Sigmoid colon (tissue), 7 donors: ENCODE results near the gene AGXT. TPM values are rescaled to one million over a fixed set of nuclear protein-coding genes. Genes with fewer than 3 reads are reported as not detected.

Source experiments
- DNase-seq: peaks from one replicate; pipeline ENCODE4 v3.0.0-alpha.2; 2019
- H3K27ac ChIP-seq, 4 donors: fragments of 200-600 bp; sonication (generic); one replicate each; pipeline ENCODE4 v1.5.1; 2016 to 2019; ENCODE audit warnings: mild to moderate bottlenecking in 1 of 4
- H3K27me3 ChIP-seq, 3 donors: fragments of 200-600 bp; sonication (generic); one replicate each; pipeline ENCODE4 v1.5.1; 2019; ENCODE audit warnings: mild to moderate bottlenecking in 1 of 3
- H3K36me3 ChIP-seq, 4 donors: fragments of 200-600 bp; sonication (generic); one replicate each; pipeline ENCODE4 v1.5.1; 2016 to 2019
- H3K4me1 ChIP-seq, 4 donors: fragments of 200-600 bp; sonication (generic); one replicate each; pipeline ENCODE4 v1.5.1; 2017 to 2019
- H3K4me3 ChIP-seq, 4 donors: fragments of 200-600 bp; sonication (generic); one replicate each; pipeline ENCODE4 v1.5.1; 2017 to 2019; ENCODE audit warnings: mild to moderate bottlenecking in 2 of 4, moderate library complexity in 1 of 4
- H3K9me3 ChIP-seq, 4 donors: fragments of 200-600 bp in 3 of 4; sonication (generic) in 3 of 4; one replicate each; pipeline versions ENCODE4 v1.5.1 to v1.6.1; 2013 to 2019
- EP300 ChIP-seq, 4 donors: sonication (generic); formaldehyde crosslinking; IDR thresholded peaks; one replicate each; pipeline ENCODE4 v1.6.1; 2017; ENCODE audit warnings: antibody characterized with exemption in 4 of 4
- POLR2A ChIP-seq, 2 donors: fragments of 450-650 bp; IDR thresholded peaks; one replicate each; pipeline ENCODE4 v1.6.1; 2016; ENCODE audit warnings: antibody characterized with exemption in 2 of 2, mild to moderate bottlenecking in 2 of 2, moderate library complexity in 2 of 2
- POLR2AphosphoS5 ChIP-seq, 4 donors: sonication (generic); formaldehyde crosslinking; IDR thresholded peaks; one replicate each; pipeline ENCODE4 v1.6.1; 2017; ENCODE audit warnings: antibody characterized with exemption in 4 of 4
- WGBS, 2 donors: extraction: QIAGEN DNeasy Blood & Tissue Kit; methylation state at CpG; one replicate each; pipeline ENCODE4 v1.1.7; 2013; 5-methylcytosine and 5-hydroxymethylcytosine counted together
- intact Hi-C: fragments of 100-400 bp; cut with DNase I; formaldehyde crosslinking; loops from one replicate; pipeline ENCODE4 v1.15.1; 2023
- polyA plus RNA-seq, 3 donors: library from polyadenylated mRNA; stranded (reverse); fragments of 200-250 nt; gene quantifications; one replicate each; pipeline ENCODE4 v1.2.3, GENCODE V29; 2013
- total RNA-seq, 4 donors: library from RNA; depleted of rRNA; stranded (reverse); fragments of >200 nt; gene quantifications; one replicate each; pipeline ENCODE4 v1.1.0, GENCODE V29; 2016
- TF ChIP-seq, protein P1 (sequence below), 4 experiments: fragments of 450-650 bp in 3 of 4; fragments of 200-600 bp in 1 of 4; IDR thresholded peaks; one replicate each; pipeline ENCODE4 v1.5.1; 2016 to 2019; ENCODE audit warnings: antibody characterized with exemption in 4 of 4, mild to moderate bottlenecking in 3 of 4, moderate library complexity in 2 of 4
- donor health status: healthy with polysubstance abuse.
- donor health status: Bipolar disorder and iron deficiency.
- donor health status: healthy.

Gene AGXT
- total and polyA plus RNA-seq, 7 donors, result 0.60 to 2.4 (median 1.6) TPM; not detected in 4

DNA sequence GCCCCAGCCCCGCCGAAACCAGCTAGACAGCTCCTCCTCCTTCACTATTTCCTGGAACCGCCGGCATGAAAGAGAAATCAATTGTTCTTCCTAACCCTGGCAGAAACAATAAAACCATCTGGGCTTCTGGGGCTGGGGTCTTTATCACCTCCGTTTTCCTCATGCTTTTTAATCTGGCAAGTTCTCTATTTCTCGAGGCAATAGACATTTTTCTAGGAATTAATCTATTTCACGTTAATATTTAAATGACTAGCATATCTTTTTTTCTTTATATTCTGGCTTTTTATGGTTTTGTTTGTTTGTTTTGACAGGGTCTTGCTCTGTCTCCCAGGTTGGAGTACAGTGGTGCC is 47.2 kb upstream of the AGXT start:
- H3K4me3 ChIP-seq, result no peak overlapping the region
- 5 to 14% methylated on average over 7 of the region's 7 CpGs for WGBS, 2 donors
- no peak overlapping the region for H3K27ac ChIP-seq
- TF ChIP-seq POLR2A (IDR thresholded peaks at IDR 0.05) (no peak), EP300 (IDR thresholded peaks at IDR 0.05) (no peak), POLR2AphosphoS5 (IDR thresholded peaks at IDR 0.05) (no peak)
- TF ChIP-seq, protein P1, sequence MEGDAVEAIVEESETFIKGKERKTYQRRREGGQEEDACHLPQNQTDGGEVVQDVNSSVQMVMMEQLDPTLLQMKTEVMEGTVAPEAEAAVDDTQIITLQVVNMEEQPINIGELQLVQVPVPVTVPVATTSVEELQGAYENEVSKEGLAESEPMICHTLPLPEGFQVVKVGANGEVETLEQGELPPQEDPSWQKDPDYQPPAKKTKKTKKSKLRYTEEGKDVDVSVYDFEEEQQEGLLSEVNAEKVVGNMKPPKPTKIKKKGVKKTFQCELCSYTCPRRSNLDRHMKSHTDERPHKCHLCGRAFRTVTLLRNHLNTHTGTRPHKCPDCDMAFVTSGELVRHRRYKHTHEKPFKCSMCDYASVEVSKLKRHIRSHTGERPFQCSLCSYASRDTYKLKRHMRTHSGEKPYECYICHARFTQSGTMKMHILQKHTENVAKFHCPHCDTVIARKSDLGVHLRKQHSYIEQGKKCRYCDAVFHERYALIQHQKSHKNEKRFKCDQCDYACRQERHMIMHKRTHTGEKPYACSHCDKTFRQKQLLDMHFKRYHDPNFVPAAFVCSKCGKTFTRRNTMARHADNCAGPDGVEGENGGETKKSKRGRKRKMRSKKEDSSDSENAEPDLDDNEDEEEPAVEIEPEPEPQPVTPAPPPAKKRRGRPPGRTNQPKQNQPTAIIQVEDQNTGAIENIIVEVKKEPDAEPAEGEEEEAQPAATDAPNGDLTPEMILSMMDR (IDR thresholded peaks at IDR 0.05), result no peak
- H3K4me1 ChIP-seq, result peaks cover 0 to 26% (median 23%) of the 10 kb centered on the region in 4 donors
- no peaks in the 10 kb centered on the region for H3K36me3 ChIP-seq
- DNase-seq, result no peak
- no peaks in the 10 kb centered on the region for H3K9me3 ChIP-seq
- H3K27me3 ChIP-seq, result peaks cover 34 to 93% (median 74%) of the 10 kb centered on the region in 3 donors
- intact Hi-C loops, result no loop called here

DNA sequence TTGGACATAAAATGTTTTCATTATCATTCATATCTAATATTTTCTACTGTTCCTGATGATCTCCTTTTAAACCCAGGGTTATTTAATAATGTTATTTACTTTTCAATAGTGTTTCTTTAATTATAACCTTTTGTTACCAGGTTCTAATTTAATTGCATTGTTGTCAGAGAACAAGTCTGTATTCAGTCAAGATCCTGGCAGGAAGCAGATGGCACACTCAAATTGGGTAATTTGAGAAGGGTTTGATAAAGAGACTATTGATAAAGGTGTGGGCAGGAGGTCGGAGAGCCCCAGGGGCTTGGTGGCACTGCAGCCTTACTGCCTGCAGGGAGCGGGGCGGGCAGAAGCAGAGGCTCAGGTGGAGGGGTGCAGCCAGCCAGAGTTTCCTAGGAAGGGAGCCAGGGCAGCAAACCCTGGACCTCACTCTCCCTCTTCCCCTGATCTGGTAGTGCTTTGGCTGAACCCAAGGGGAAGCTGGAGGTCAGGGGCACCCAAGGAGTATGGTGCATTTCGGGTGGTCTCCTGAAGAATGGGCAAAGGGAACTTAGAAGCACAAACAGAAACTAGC is 46.3 kb upstream of the AGXT start:
- 66 to 76% methylated on average over 4 of the region's 4 CpGs for WGBS, 2 donors

DNA sequence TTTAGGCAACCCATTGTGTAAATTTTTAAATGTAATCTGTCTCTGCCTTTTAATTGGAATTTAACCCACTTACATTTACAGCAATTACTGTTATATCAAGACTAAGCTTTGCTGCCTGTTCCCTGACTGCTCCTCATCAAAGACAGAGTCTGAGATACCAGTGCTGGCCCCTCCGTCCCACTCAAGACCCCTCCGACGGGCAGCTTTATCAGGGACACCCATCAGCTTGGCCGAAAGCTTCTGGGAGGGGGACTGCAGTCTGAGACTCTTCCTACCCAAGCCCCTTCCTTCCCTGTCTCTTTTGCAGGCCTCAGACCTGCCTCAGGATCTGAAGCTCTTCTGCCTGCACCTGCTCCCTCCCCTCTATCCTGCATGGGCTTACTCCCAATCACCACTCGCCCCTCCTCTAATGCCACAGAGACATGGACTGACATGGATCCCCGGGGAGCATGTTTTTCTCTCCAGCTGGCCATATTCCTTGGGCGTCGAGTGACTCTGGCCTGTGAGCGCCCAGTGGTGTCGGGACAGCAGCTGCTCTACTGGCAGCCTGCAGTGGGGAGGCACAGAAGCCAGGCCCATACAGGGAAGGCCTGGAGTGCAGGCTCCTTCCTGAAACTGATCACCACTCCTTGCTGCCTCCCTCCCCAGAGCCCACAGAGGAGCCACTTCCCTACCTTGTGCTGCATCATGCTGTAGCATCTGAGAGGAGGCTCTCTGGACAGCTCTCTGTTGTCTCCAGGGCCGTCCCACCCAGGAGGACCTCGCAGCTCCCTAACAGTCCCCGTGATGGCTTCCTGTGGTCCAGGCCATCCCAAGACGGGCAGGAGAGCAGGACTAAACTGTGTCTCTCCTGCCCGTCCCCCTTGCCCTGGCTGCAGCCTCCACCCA is 44.9 kb upstream of the AGXT start:
- H3K4me1 ChIP-seq, result peaks cover 0 to 24% (median 21%) of the 10 kb centered on the region in 4 donors
- no peaks in the 10 kb centered on the region for H3K9me3 ChIP-seq
- no peak overlapping the region for H3K27ac ChIP-seq
- no peaks in the 10 kb centered on the region for H3K36me3 ChIP-seq
- WGBS, 2 donors, result 84 to 88% methylated on average over 15 of the region's 15 CpGs
- H3K4me3 ChIP-seq, result no peak overlapping the region
- TF ChIP-seq EP300 (IDR thresholded peaks at IDR 0.05) (no peak), POLR2AphosphoS5 (IDR thresholded peaks at IDR 0.05) (no peak), POLR2A (IDR thresholded peaks at IDR 0.05) (no peak)
- TF ChIP-seq, protein P1 (IDR thresholded peaks at IDR 0.05), result no peak
- intact Hi-C loops, result no loop called here
- no peak for DNase-seq
- H3K27me3 ChIP-seq, result peaks cover 31 to 97% (median 74%) of the 10 kb centered on the region in 3 donors

More for the DNA sequence above, 46.3 kb upstream of the AGXT start:
- H3K27me3 ChIP-seq, result peaks cover 34 to 97% (median 79%) of the 10 kb centered on the region in 3 donors
- H3K27ac ChIP-seq, result no peak overlapping the region
- TF ChIP-seq, protein P1 (IDR thresholded peaks at IDR 0.05), result no peak
- TF ChIP-seq POLR2AphosphoS5 (IDR thresholded peaks at IDR 0.05) (no peak), EP300 (IDR thresholded peaks at IDR 0.05) (no peak), POLR2A (IDR thresholded peaks at IDR 0.05) (no peak)
- H3K4me3 ChIP-seq, result no peak overlapping the region
- no peaks in the 10 kb centered on the region for H3K9me3 ChIP-seq
- DNase-seq, result no peak
- no peaks in the 10 kb centered on the region for H3K36me3 ChIP-seq
- H3K4me1 ChIP-seq, result peaks cover 0 to 26% (median 23%) of the 10 kb centered on the region in 4 donors
- intact Hi-C loops, result no loop called here

DNA sequence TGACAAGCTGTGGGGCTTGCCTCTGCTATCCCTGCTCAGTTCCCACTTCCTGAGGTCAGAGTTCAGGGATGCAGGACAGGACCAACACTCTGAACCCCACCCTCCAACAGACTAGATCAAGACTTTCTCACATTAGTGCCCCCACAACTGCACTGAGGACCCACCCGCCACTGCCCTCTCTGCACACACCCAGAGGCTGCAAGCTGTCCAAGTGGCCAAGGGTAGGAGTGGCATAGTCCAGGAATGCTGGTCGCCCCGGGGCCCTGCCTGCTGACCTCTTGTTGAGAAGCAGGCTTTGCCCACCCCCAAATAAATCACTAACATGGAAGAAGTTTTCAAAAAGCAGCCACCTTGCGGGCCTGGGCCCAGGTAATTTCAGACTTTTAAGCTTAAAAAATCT is 43.1 kb upstream of the AGXT start:
- DNase-seq, result no peak
- H3K27me3 ChIP-seq, result peaks cover 15 to 95% (median 66%) of the 10 kb centered on the region in 3 donors
- TF ChIP-seq, protein P1 (IDR thresholded peaks at IDR 0.05), result no peak
- TF ChIP-seq POLR2AphosphoS5 (IDR thresholded peaks at IDR 0.05) (no peak), EP300 (IDR thresholded peaks at IDR 0.05) (no peak), POLR2A (IDR thresholded peaks at IDR 0.05) (no peak)
- WGBS, 2 donors, result 66 to 76% methylated on average over 4 of the region's 4 CpGs
- intact Hi-C loops, result no loop called here
- peaks cover 0 to 7% (median 5%) of the 10 kb centered on the region in 4 donors for H3K4me1 ChIP-seq
- no peak overlapping the region for H3K27ac ChIP-seq
- H3K9me3 ChIP-seq, result no peaks in the 10 kb centered on the region
- H3K36me3 ChIP-seq, result no peaks in the 10 kb centered on the region
- no peak overlapping the region for H3K4me3 ChIP-seq
